ENCODE measurements around the gene PITPNB.
A peak's percentile ranks its signal among the peaks of the same experiment; 100 is the strongest.

Gene PITPNB

GRCh38 chr22:27927608-27928007, 8.6 kb upstream of the PITPNB start:
- in situ Hi-C loops (cut with HindIII; ENCODE audit: low sequenced_read_pairs): no loop called here
- H3K4me3 ChIP-seq (ENCODE audit: low read depth, low read length): no peak overlapping the region
- no peak for TF ChIP-seq CTCF (IDR thresholded peaks at IDR 0.05; ENCODE audit: low read depth, low read length, missing control alignments)
- DNase-seq (ENCODE audit: low read depth): no peak

- TF ChIP-seq CTCF (IDR thresholded peaks at IDR 0.05; ENCODE audit: low read depth, low read length, missing control alignments): no peak
- in situ Hi-C loops (cut with HindIII; ENCODE audit: low sequenced_read_pairs): no loop called here
- H3K4me3 ChIP-seq (ENCODE audit: low read depth, low read length): no peak overlapping the region
- DNase-seq (ENCODE audit: low read depth): no peak
Observed at GRCh38 chr22:27925331-27925730, 6.3 kb upstream of the PITPNB start.

- peak overlapping the region; percentile 59 for H3K4me3 ChIP-seq (ENCODE audit: low read depth, low read length)
- no peak for TF ChIP-seq CTCF (IDR thresholded peaks at IDR 0.05; ENCODE audit: low read depth, low read length, missing control alignments)
- in situ Hi-C loops (cut with HindIII; ENCODE audit: low sequenced_read_pairs): no loop called here
- DNase-seq (ENCODE audit: low read depth): peak; percentile 6
Observed at GRCh38 chr22:27919942-27920755, 1.1 kb upstream of the PITPNB start.

- in situ Hi-C loops (cut with HindIII; ENCODE audit: low sequenced_read_pairs): no loop called here
- no peak for TF ChIP-seq CTCF (IDR thresholded peaks at IDR 0.05; ENCODE audit: low read depth, low read length, missing control alignments)
- DNase-seq (ENCODE audit: low read depth): peak; percentile 19
- H3K4me3 ChIP-seq (ENCODE audit: low read depth, low read length): peak overlapping the region; percentile 59
Observed at GRCh38 chr22:27918341-27919221, 475 bp downstream of the PITPNB start.

- no peak overlapping the region for H3K4me3 ChIP-seq (ENCODE audit: low read depth, low read length)
- TF ChIP-seq CTCF (IDR thresholded peaks at IDR 0.05; ENCODE audit: low read depth, low read length, missing control alignments): no peak
- in situ Hi-C loops (cut with HindIII; ENCODE audit: low sequenced_read_pairs): no loop called here
- DNase-seq (ENCODE audit: low read depth): no peak
Observed at GRCh38 chr22:27915986-27916385, 3.1 kb downstream of the PITPNB start.

- in situ Hi-C loops (cut with HindIII; ENCODE audit: low sequenced_read_pairs): no loop called here
- H3K4me3 ChIP-seq (ENCODE audit: low read depth, low read length): no peak overlapping the region
- TF ChIP-seq CTCF (IDR thresholded peaks at IDR 0.05; ENCODE audit: low read depth, low read length, missing control alignments): no peak
- DNase-seq (ENCODE audit: low read depth): no peak
Observed at GRCh38 chr22:27913162-27913741, 5.8 kb downstream of the PITPNB start.

Measured in astrocyte of the cerebellum (primary cell).